ENCODE data around the gene PRKCE.
"Not testable (repeated sequence)": the region's sequence is repeated elsewhere in the genome, so short reads cannot be mapped to it uniquely, and the experiment has no call there.

The PRKCE gene

DNA sequence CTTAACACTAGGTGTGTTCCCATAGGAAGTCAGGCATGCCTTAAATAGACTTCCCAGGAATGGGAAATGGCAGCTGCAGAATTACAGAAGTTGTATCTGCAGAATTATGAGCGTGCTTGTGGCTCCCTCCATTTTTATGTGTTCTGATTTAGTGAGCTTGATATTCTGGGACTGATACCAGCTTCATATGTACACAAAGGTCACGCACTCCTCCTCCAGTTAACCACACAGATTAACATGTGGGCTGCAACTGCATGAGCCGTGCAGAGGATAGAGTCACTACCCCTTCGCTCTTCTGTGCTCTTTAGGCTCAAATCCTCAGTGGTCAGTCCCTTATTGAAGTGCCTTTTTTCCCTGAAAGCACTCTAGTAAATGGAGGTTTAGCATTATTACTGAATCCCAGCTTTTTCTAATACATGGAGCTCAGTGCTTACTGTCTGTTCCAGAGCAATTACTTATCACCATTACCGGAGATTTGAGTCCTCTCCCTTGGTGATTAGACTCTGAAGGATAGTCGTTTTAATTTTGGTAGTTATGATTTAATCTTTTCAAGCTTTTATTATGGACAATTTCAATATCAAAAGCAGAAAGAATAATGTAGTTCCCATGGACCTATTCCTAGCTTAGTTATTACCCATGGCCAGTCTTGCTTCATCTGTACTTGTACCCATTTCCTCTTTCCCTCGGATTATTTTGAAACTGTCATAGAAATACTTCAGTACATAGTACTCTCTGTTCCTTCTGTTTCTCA lies 238.3 kb downstream of the PRKCE start:
- Histone ChIP-seq H3K4me2 (ENCODE audit: low read length, poor library complexity, severe bottlenecking) (no peak overlapping the region), H3K27me3 (ENCODE audit: control insufficient read depth in 1 of 2, insufficient read depth in 1 of 2, low read length in 2 of 2) (no peaks in the 10 kb centered on the region), H2AFZ (ENCODE audit: low read depth, low read length) (no peak overlapping the region), H2AK5ac (ENCODE audit: low read length, severe bottlenecking) (no peak overlapping the region), H3K14ac (ENCODE audit: low read length in 2 of 2) (no peak overlapping the region), H3K79me1 (replicated peaks; ENCODE audit: low read length, poor library complexity, severe bottlenecking) (peaks cover 3% of the 10 kb centered on the region), H3K4ac (ENCODE audit: low read depth in 1 of 2, low read length in 2 of 2) (no peak overlapping the region), H3K23ac (ENCODE audit: low read length in 2 of 2) (no peak overlapping the region), H3K36me3 (ENCODE audit: control insufficient read depth in 1 of 2, insufficient read depth in 2 of 2, low read depth in 1 of 2, low read length in 2 of 2) (no peaks in the 10 kb centered on the region), H2BK12ac (ENCODE audit: low read length in 2 of 2) (no peak overlapping the region), H3K4me1 (ENCODE audit: control insufficient read depth, insufficient read depth, low read depth, low read length) (peaks cover 7% of the 10 kb centered on the region), H3K27ac (ENCODE audit: low read length, poor library complexity, severe bottlenecking) (no peak overlapping the region), H2BK15ac (ENCODE audit: low read depth, poor library complexity, severe bottlenecking) (no peak overlapping the region), H2BK120ac (ENCODE audit: low read depth, low read length) (no peak overlapping the region), H4K8ac (ENCODE audit: low read length) (no peak overlapping the region), H4K91ac (ENCODE audit: low read length) (no peak overlapping the region), H3K9me3 (ENCODE audit: control insufficient read depth, low read length) (no peaks in the 10 kb centered on the region), H2BK5ac (ENCODE audit: low read depth, low read length, poor library complexity, severe bottlenecking) (no peak overlapping the region), H3K4me3 (ENCODE audit: insufficient read depth in 1 of 2, low read depth in 1 of 2, low read length in 2 of 2) (peak overlapping the region in 1 of 2 experiments; percentile 31), H3K9ac (ENCODE audit: low read length) (peak overlapping the region; percentile 30), H3K18ac (ENCODE audit: low read depth in 1 of 2, low read length in 2 of 2) (no peak overlapping the region)
- DNase-seq: no peak
- WGBS: 93% methylated on average over 6 of the region's 7 CpGs

DNA sequence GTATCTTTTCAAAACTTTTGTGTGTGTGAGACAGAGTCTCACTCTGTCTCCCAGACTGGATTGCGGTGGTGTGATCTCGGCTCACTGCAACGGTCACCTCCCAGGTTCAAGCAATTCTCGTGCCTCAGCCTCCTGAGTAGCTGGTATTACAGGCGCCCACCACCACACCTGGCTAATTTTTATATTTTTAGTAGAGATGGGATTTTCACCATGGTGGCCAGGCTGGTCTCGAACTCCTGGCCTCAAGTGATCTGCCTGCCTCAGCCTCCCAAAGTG lies 238.8 kb downstream of the PRKCE start:
- not testable (repeated sequence) for H3K9me3 ChIP-seq (ENCODE audit: control insufficient read depth, low read length); H3K4ac ChIP-seq (ENCODE audit: low read depth in 1 of 2, low read length in 2 of 2); H4K91ac ChIP-seq (ENCODE audit: low read length); H3K9ac ChIP-seq (ENCODE audit: low read length); H2BK120ac ChIP-seq (ENCODE audit: low read depth, low read length); H2BK12ac ChIP-seq (ENCODE audit: low read length in 2 of 2); H3K27me3 ChIP-seq (ENCODE audit: control insufficient read depth in 1 of 2, insufficient read depth in 1 of 2, low read length in 2 of 2); H3K36me3 ChIP-seq (ENCODE audit: control insufficient read depth in 1 of 2, insufficient read depth in 2 of 2, low read depth in 1 of 2, low read length in 2 of 2); H3K14ac ChIP-seq (ENCODE audit: low read length in 2 of 2); H3K18ac ChIP-seq (ENCODE audit: low read depth in 1 of 2, low read length in 2 of 2); H3K4me2 ChIP-seq (ENCODE audit: low read length, poor library complexity, severe bottlenecking); H3K23ac ChIP-seq (ENCODE audit: low read length in 2 of 2); H2BK15ac ChIP-seq (ENCODE audit: low read depth, poor library complexity, severe bottlenecking); H2AK5ac ChIP-seq (ENCODE audit: low read length, severe bottlenecking); H3K79me1 ChIP-seq (replicated peaks; ENCODE audit: low read length, poor library complexity, severe bottlenecking); H2AFZ ChIP-seq (ENCODE audit: low read depth, low read length); H3K4me1 ChIP-seq (ENCODE audit: control insufficient read depth, insufficient read depth, low read depth, low read length); H3K4me3 ChIP-seq (ENCODE audit: insufficient read depth in 1 of 2, low read depth in 1 of 2, low read length in 2 of 2); H3K27ac ChIP-seq (ENCODE audit: low read length, poor library complexity, severe bottlenecking); DNase-seq; H4K8ac ChIP-seq (ENCODE audit: low read length); H2BK5ac ChIP-seq (ENCODE audit: low read depth, low read length, poor library complexity, severe bottlenecking)
- 96% methylated on average over 4 of the region's 6 CpGs for WGBS

DNA sequence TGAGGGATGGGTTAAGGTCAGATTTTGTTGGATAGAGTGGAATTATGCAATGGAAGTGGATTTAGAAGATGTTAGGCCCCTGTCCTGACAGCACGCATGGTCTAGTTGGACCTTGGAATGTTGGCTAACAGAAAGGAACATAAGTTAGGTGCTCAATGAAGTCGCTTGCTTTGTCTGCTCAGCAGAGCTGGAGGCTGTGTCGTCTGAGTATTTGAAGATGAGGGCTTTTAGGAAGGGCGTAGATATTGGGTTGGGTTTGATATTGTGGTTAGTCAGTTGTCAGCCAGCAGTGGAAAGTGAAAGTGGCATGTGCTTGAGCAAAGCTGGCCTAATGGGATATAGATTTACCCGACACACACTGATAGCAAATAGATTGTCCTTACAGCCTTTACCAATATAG lies 239.3 kb downstream of the PRKCE start:
- Histone ChIP-seq H3K9me3 (ENCODE audit: control insufficient read depth, low read length) (no peaks in the 10 kb centered on the region), H2BK15ac (ENCODE audit: low read depth, poor library complexity, severe bottlenecking) (no peak overlapping the region), H4K8ac (ENCODE audit: low read length) (no peak overlapping the region), H3K4me1 (ENCODE audit: control insufficient read depth, insufficient read depth, low read depth, low read length) (peaks cover 11% of the 10 kb centered on the region), H3K27me3 (ENCODE audit: control insufficient read depth in 1 of 2, insufficient read depth in 1 of 2, low read length in 2 of 2) (no peaks in the 10 kb centered on the region), H3K4ac (ENCODE audit: low read depth in 1 of 2, low read length in 2 of 2) (no peak overlapping the region), H2BK12ac (ENCODE audit: low read length in 2 of 2) (no peak overlapping the region), H2AFZ (ENCODE audit: low read depth, low read length) (no peak overlapping the region), H3K4me2 (ENCODE audit: low read length, poor library complexity, severe bottlenecking) (no peak overlapping the region), H3K18ac (ENCODE audit: low read depth in 1 of 2, low read length in 2 of 2) (no peak overlapping the region), H3K23ac (ENCODE audit: low read length in 2 of 2) (no peak overlapping the region), H2AK5ac (ENCODE audit: low read length, severe bottlenecking) (no peak overlapping the region), H3K79me1 (replicated peaks; ENCODE audit: low read length, poor library complexity, severe bottlenecking) (peaks cover 3% of the 10 kb centered on the region), H4K91ac (ENCODE audit: low read length) (no peak overlapping the region), H3K36me3 (ENCODE audit: control insufficient read depth in 1 of 2, insufficient read depth in 2 of 2, low read depth in 1 of 2, low read length in 2 of 2) (no peaks in the 10 kb centered on the region), H3K9ac (ENCODE audit: low read length) (no peak overlapping the region), H2BK120ac (ENCODE audit: low read depth, low read length) (no peak overlapping the region), H3K4me3 (ENCODE audit: insufficient read depth in 1 of 2, low read depth in 1 of 2, low read length in 2 of 2) (no peak overlapping the region), H3K27ac (ENCODE audit: low read length, poor library complexity, severe bottlenecking) (no peak overlapping the region), H2BK5ac (ENCODE audit: low read depth, low read length, poor library complexity, severe bottlenecking) (no peak overlapping the region), H3K14ac (ENCODE audit: low read length in 2 of 2) (no peak overlapping the region)
- WGBS: 89% methylated on average over 5 of the region's 5 CpGs
- no peak for DNase-seq

DNA sequence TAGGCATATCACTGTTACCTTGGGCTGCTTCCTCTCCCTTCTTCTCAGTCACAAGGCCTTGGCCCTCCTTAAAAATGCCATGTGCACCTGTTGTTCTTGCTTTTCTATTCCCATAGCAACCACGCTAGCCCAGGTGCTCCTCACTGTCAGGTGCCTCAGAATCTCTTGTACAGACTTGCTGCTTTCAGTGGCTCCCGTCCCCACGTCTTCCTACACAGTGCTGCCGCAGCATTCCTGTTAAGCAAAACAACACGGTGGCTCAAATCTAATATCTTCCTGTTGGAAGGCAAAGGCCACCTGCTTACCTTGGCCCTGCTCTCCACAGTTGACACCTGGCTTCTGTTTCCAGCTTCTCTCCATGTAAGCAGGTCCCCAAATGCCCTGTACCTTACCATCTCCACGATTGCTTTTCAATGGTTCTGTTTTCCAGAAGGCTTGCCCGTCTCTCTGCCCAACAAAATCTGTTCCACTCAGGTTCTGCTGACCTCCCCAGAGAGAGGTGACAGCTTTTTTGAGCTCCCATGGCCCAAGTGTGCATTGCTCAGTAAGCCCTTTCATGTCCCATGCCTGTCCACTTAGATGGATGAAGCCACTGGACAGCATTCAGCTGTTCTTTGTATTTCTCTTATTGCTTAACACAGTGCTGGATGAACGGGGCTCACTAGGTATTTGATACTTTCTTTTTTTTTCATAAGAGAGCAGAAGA lies 240.4 kb downstream of the PRKCE start:
- H3K4me3 ChIP-seq (ENCODE audit: insufficient read depth in 1 of 2, low read depth in 1 of 2, low read length in 2 of 2): no peak overlapping the region
- H3K14ac ChIP-seq (ENCODE audit: low read length in 2 of 2): peak overlapping the region in 1 of 2 experiments; percentile 61
- no peak overlapping the region for H4K91ac ChIP-seq (ENCODE audit: low read length)
- H3K4me2 ChIP-seq (ENCODE audit: low read length, poor library complexity, severe bottlenecking): no peak overlapping the region
- peak overlapping the region in 1 of 2 experiments; percentile 10 for H3K23ac ChIP-seq (ENCODE audit: low read length in 2 of 2)
- H2BK5ac ChIP-seq (ENCODE audit: low read depth, low read length, poor library complexity, severe bottlenecking): no peak overlapping the region
- no peak overlapping the region for H2BK15ac ChIP-seq (ENCODE audit: low read depth, poor library complexity, severe bottlenecking)
- no peak overlapping the region for H2AFZ ChIP-seq (ENCODE audit: low read depth, low read length)
- 92% methylated on average over 8 of the region's 8 CpGs for WGBS
- H3K4me1 ChIP-seq (ENCODE audit: control insufficient read depth, insufficient read depth, low read depth, low read length): peaks cover 11% of the 10 kb centered on the region
- H3K18ac ChIP-seq (ENCODE audit: low read depth in 1 of 2, low read length in 2 of 2): no peak overlapping the region
- H2BK12ac ChIP-seq (ENCODE audit: low read length in 2 of 2): no peak overlapping the region
- H2BK120ac ChIP-seq (ENCODE audit: low read depth, low read length): no peak overlapping the region
- no peak for DNase-seq
- no peak overlapping the region for H4K8ac ChIP-seq (ENCODE audit: low read length)
- no peak overlapping the region for H3K9ac ChIP-seq (ENCODE audit: low read length)
- no peak overlapping the region for H3K27ac ChIP-seq (ENCODE audit: low read length, poor library complexity, severe bottlenecking)
- peaks cover 3% of the 10 kb centered on the region for H3K79me1 ChIP-seq (replicated peaks; ENCODE audit: low read length, poor library complexity, severe bottlenecking)
- no peak overlapping the region for H2AK5ac ChIP-seq (ENCODE audit: low read length, severe bottlenecking)
- no peaks in the 10 kb centered on the region for H3K27me3 ChIP-seq (ENCODE audit: control insufficient read depth in 1 of 2, insufficient read depth in 1 of 2, low read length in 2 of 2)
- no peak overlapping the region for H3K4ac ChIP-seq (ENCODE audit: low read depth in 1 of 2, low read length in 2 of 2)
- H3K9me3 ChIP-seq (ENCODE audit: control insufficient read depth, low read length): no peaks in the 10 kb centered on the region
- no peaks in the 10 kb centered on the region for H3K36me3 ChIP-seq (ENCODE audit: control insufficient read depth in 1 of 2, insufficient read depth in 2 of 2, low read depth in 1 of 2, low read length in 2 of 2)

All from mesenchymal stem cell (in vitro differentiated cells and primary cell).